ENCODE results near the gene CSRP2. TPM values are rescaled to one million over a fixed set of nuclear protein-coding genes. Genes with fewer than 3 reads are reported as not detected.

Gene CSRP2
- polyA plus RNA-seq, 1 donor (not counting 4 experiments of a cell fraction or from before 2014, with no cell fraction given), result 74.9 TPM

GRCh38 chr12:76810671-76811419, 68.0 kb downstream of the CSRP2 start:
- no peaks in the 10 kb centered on the region for H3K4me1 ChIP-seq (ENCODE audit: control insufficient read depth, extremely low read depth, insufficient read depth, low read length)
- FAIRE-seq (no peak), DNase-seq (ENCODE audit: low read depth, low spot score) (no peak)
- dilution Hi-C loops (cut with MboI; ENCODE audit: extremely low pct_ligation_motif_present, low sequenced_read_pairs), result no loop called here
- H3K9me3 ChIP-seq (ENCODE audit: control insufficient read depth, low read depth, low read length), result no peaks in the 10 kb centered on the region
- H4K20me1 ChIP-seq (ENCODE audit: control insufficient read depth, extremely low read depth, insufficient read depth, low read length), result no peaks in the 10 kb centered on the region
- peaks cover 2 to 4% of the 10 kb centered on the region in 2 experiments for H3K36me3 ChIP-seq (ENCODE audit: control insufficient read depth in 2 of 2, extremely low read depth in 1 of 2, insufficient read depth in 2 of 2, low read length in 2 of 2)
- H3K27me3 ChIP-seq (ENCODE audit: control insufficient read depth, extremely low read depth, insufficient read depth, low read length), result no peaks in the 10 kb centered on the region
- H3K9ac ChIP-seq (ENCODE audit: control insufficient read depth, extremely low read depth, insufficient read depth, low read length), result no peak overlapping the region
- H3K27ac ChIP-seq (ENCODE audit: control insufficient read depth, insufficient read depth, low read length), result no peak overlapping the region
- H3K4me2 ChIP-seq (ENCODE audit: control insufficient read depth, extremely low read depth, insufficient read depth, low read depth, low read length), result no peak overlapping the region
- no peaks in the 10 kb centered on the region for H3K79me2 ChIP-seq (ENCODE audit: control insufficient read depth, insufficient read depth, low read length)
- H3K4me3 ChIP-seq (ENCODE audit: control insufficient read depth in 2 of 3, extremely low read depth in 1 of 3, insufficient read depth in 2 of 3, low read depth in 1 of 3, low read length in 3 of 3), result no peak overlapping the region
- TF ChIP-seq CTCF (optimal IDR thresholded peaks at IDR 0.05 in 1 of 3, IDR thresholded peaks at IDR 0.05 in 1 of 3, conservative IDR thresholded peaks at IDR 0.05 in 1 of 3; ENCODE audit: extremely low read depth in 1 of 3, insufficient read depth in 2 of 3, low read length in 3 of 3) (no peak), EZH2 (IDR thresholded peaks at IDR 0.05; ENCODE audit: low read length) (no peak)
- H3K9me1 ChIP-seq (ENCODE audit: control insufficient read depth, extremely low read depth, insufficient read depth, low read length), result no peaks in the 10 kb centered on the region
- no peak overlapping the region for H2AFZ ChIP-seq (ENCODE audit: control insufficient read depth, low read length)

Other genes with a start within 250 kb of the CSRP2 start
- 14.0 to 28.2 TPM (median 27.8 TPM) in 3 replicates for gene ZDHHC17, start 114.9 kb downstream of the CSRP2 start, polyA plus RNA-seq
- 3.9 to 10.0 TPM (median 9.9 TPM) in 3 replicates for gene E2F7, start 186.6 kb upstream of the CSRP2 start, polyA plus RNA-seq

Data from keratinocyte (primary cell).